Astrocyte (in vitro differentiated cells and primary cell): Measurements from ENCODE around the gene ALK.

Source experiments
- EZH2 ChIP-seq: IDR thresholded peaks from 2 replicates; pipeline ENCODE4 v1.6.1; 2012; ENCODE audit warnings: mild to moderate bottlenecking, low read length, inconsistent platforms; ENCODE audit not compliant: insufficient read depth
- TF ChIP-seq, protein P1 (sequence below): IDR thresholded peaks from 2 replicates; pipeline ENCODE4 v1.5.1; 2011; ENCODE audit warnings: low read depth, mild to moderate bottlenecking, inconsistent platforms, low read length, moderate library complexity; ENCODE audit not compliant: insufficient read depth

DNA sequence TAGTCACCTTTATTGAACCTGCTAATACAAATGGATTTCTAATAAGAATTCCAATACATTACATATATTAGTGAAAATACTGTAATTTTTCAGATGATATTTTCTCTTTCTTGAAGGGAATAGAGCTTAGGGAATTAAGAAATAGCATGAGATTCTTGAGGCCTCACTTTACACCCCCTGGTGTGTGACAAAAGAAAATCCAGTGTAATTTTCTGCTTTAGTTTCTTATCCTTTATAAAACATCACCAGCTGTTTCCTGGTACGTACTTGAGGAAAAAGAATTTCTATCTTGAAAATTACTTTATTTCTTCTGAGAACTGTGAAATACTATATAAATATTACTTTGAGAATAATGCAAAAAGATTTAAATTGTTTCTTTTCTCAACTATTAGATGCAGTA is 734.6 kb downstream of the ALK start:
- TF ChIP-seq, protein P1, sequence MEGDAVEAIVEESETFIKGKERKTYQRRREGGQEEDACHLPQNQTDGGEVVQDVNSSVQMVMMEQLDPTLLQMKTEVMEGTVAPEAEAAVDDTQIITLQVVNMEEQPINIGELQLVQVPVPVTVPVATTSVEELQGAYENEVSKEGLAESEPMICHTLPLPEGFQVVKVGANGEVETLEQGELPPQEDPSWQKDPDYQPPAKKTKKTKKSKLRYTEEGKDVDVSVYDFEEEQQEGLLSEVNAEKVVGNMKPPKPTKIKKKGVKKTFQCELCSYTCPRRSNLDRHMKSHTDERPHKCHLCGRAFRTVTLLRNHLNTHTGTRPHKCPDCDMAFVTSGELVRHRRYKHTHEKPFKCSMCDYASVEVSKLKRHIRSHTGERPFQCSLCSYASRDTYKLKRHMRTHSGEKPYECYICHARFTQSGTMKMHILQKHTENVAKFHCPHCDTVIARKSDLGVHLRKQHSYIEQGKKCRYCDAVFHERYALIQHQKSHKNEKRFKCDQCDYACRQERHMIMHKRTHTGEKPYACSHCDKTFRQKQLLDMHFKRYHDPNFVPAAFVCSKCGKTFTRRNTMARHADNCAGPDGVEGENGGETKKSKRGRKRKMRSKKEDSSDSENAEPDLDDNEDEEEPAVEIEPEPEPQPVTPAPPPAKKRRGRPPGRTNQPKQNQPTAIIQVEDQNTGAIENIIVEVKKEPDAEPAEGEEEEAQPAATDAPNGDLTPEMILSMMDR = no peak
- TF ChIP-seq EZH2 = no peak
